Measurements from ENCODE around the gene OR8B3. TPM values are rescaled to one million over a fixed set of nuclear protein-coding genes. Genes with fewer than 3 reads are reported as not detected.

Gene OR8B3
- total RNA-seq, 1 donor from 2014 or later: not detected

DNA sequence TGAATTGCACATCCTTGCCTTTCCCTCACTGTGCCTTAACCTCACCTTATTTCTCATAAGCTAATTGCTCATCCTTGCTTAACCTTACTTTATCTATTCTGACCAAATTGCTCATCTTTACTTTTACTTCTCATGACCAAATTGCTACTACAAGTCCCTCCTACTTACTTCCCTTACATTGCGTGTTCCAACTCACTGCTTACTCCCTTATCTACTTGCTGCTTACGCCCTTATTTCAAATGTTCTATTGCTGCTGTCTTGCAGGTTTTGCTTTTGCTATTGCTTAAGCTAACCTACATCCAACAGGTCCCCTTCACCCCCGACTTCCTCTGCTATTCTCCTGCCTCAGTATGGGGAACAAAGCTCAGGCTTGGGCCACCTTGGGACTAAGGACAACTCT is 22.5 kb downstream of the OR8B3 start:
- H3K4me1 ChIP-seq: no peaks in the 10 kb centered on the region
- no peak for DNase-seq
- peaks cover 10% of the 10 kb centered on the region for H3K9me3 ChIP-seq (replicated peaks)
- peaks cover 3% of the 10 kb centered on the region for H3K27me3 ChIP-seq (ENCODE audit: low read depth)
- TF ChIP-seq CTCF (IDR thresholded peaks at IDR 0.05; ENCODE audit: borderline replicate concordance): no peak
- no peaks in the 10 kb centered on the region for H3K36me3 ChIP-seq
- H3K27ac ChIP-seq (replicated peaks): no peak overlapping the region
- intact Hi-C loops (cut with micrococcal nuclease): no loop called here
- no peak overlapping the region for H3K4me3 ChIP-seq

- no peaks in the 10 kb centered on the region for H3K4me1 ChIP-seq
- H3K27me3 ChIP-seq (ENCODE audit: low read depth): no peaks in the 10 kb centered on the region
- DNase-seq: no peak
- intact Hi-C loops (cut with micrococcal nuclease): no loop called here
- peaks cover 3% of the 10 kb centered on the region for H3K9me3 ChIP-seq (replicated peaks)
- no peak overlapping the region for H3K27ac ChIP-seq (replicated peaks)
- H3K36me3 ChIP-seq: no peaks in the 10 kb centered on the region
- no peak for TF ChIP-seq CTCF (IDR thresholded peaks at IDR 0.05; ENCODE audit: borderline replicate concordance)
- H3K4me3 ChIP-seq: no peak overlapping the region
Measured at GRCh38 chr11:124359566-124359965, 39.3 kb downstream of the OR8B3 start.

- no peaks in the 10 kb centered on the region for H3K27me3 ChIP-seq (ENCODE audit: low read depth)
- intact Hi-C loops (cut with micrococcal nuclease): no loop called here
- H3K9me3 ChIP-seq (replicated peaks): peaks cover 23% of the 10 kb centered on the region
- no peaks in the 10 kb centered on the region for H3K36me3 ChIP-seq
- TF ChIP-seq CTCF (IDR thresholded peaks at IDR 0.05; ENCODE audit: borderline replicate concordance): no peak
- no peak overlapping the region for H3K4me3 ChIP-seq
- no peaks in the 10 kb centered on the region for H3K4me1 ChIP-seq
- no peak overlapping the region for H3K27ac ChIP-seq (replicated peaks)
- DNase-seq: no peak
Measured at GRCh38 chr11:124346311-124346955, 52.4 kb downstream of the OR8B3 start.

Other genes starting within 250 kb of the OR8B3 start
- gene OR10D3, start 215.7 kb downstream of the OR8B3 start, total RNA-seq: not detected
- not detected for gene OR8G1, start 157.9 kb downstream of the OR8B3 start, total RNA-seq
- not detected for gene OR8G5, start 142.6 kb downstream of the OR8B3 start, total RNA-seq
- gene OR8D1, start 85.1 kb downstream of the OR8B3 start, total RNA-seq: not detected
- gene OR8D2, start 78.8 kb downstream of the OR8B3 start, total RNA-seq: not detected
- gene OR8B2, start 14.5 kb downstream of the OR8B3 start, total RNA-seq: not detected
- gene OR8B4, start 25.8 kb upstream of the OR8B3 start, total RNA-seq: not detected
- not detected for gene OR8B8, start 46.7 kb upstream of the OR8B3 start, total RNA-seq
- gene OR8B12, start 144.6 kb upstream of the OR8B3 start, total RNA-seq: not detected
- not detected for gene OR8A1, start 171.0 kb upstream of the OR8B3 start, total RNA-seq
- not detected for gene PANX3, start 212.4 kb upstream of the OR8B3 start, total RNA-seq
- 23.3 TPM for gene TBRG1, start 223.8 kb upstream of the OR8B3 start, total RNA-seq